ENCODE results near the gene UBQLNL.

The UBQLNL gene

DNA sequence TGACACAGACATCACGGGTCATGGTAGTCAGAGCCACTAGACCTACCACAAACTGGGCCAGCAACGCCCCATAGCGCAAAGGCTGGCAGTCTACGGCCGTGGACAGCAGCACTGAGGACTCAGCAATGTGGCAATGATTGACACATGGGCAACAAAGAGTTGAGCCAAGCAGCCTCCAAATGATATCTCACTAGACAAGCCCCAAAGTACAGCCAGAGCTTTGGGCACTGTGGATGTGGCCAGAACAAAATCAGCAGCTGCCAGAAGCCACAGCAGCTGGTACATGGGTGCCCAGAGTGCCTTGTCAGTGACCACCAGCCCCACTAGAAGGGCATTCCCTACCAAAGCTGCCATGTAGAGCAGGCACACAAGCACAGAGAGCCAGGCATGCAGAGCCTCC lies 11.2 kb upstream of the UBQLNL start:
- DNase-seq (ENCODE audit: low spot score) (no peak), ATAC-seq (ENCODE audit: low read depth) (no peak)
- H3K36me3 ChIP-seq (ENCODE audit: low read depth) = no peaks in the 10 kb centered on the region
- no peaks in the 10 kb centered on the region for H3K9me3 ChIP-seq (ENCODE audit: severe bottlenecking)
- no peak overlapping the region for H3K4me3 ChIP-seq (ENCODE audit: severe bottlenecking)
- H3K4me1 ChIP-seq (ENCODE audit: insufficient read depth, poor library complexity, severe bottlenecking) = no peaks in the 10 kb centered on the region
- TF ChIP-seq, protein P1, sequence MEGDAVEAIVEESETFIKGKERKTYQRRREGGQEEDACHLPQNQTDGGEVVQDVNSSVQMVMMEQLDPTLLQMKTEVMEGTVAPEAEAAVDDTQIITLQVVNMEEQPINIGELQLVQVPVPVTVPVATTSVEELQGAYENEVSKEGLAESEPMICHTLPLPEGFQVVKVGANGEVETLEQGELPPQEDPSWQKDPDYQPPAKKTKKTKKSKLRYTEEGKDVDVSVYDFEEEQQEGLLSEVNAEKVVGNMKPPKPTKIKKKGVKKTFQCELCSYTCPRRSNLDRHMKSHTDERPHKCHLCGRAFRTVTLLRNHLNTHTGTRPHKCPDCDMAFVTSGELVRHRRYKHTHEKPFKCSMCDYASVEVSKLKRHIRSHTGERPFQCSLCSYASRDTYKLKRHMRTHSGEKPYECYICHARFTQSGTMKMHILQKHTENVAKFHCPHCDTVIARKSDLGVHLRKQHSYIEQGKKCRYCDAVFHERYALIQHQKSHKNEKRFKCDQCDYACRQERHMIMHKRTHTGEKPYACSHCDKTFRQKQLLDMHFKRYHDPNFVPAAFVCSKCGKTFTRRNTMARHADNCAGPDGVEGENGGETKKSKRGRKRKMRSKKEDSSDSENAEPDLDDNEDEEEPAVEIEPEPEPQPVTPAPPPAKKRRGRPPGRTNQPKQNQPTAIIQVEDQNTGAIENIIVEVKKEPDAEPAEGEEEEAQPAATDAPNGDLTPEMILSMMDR (IDR thresholded peaks at IDR 0.05; ENCODE audit: poor library complexity, severe bottlenecking) = no peak
- no peak overlapping the region for H3K27ac ChIP-seq (ENCODE audit: poor library complexity, severe bottlenecking)
- no peaks in the 10 kb centered on the region for H3K27me3 ChIP-seq (ENCODE audit: insufficient read depth, poor library complexity, severe bottlenecking)

GRCh38 chr11:5524756-5525155 lies 8.3 kb upstream of the UBQLNL start:
- H3K4me1 ChIP-seq (ENCODE audit: insufficient read depth, poor library complexity, severe bottlenecking) = no peaks in the 10 kb centered on the region
- H3K4me3 ChIP-seq (ENCODE audit: severe bottlenecking) = no peak overlapping the region
- H3K27me3 ChIP-seq (ENCODE audit: insufficient read depth, poor library complexity, severe bottlenecking) = no peaks in the 10 kb centered on the region
- TF ChIP-seq, protein P1 (IDR thresholded peaks at IDR 0.05; ENCODE audit: poor library complexity, severe bottlenecking) = no peak
- no peak overlapping the region for H3K27ac ChIP-seq (ENCODE audit: poor library complexity, severe bottlenecking)
- DNase-seq (ENCODE audit: low spot score) (no peak), ATAC-seq (ENCODE audit: low read depth) (no peak)
- H3K36me3 ChIP-seq (ENCODE audit: low read depth) = no peaks in the 10 kb centered on the region
- H3K9me3 ChIP-seq (ENCODE audit: severe bottlenecking) = no peaks in the 10 kb centered on the region

DNA sequence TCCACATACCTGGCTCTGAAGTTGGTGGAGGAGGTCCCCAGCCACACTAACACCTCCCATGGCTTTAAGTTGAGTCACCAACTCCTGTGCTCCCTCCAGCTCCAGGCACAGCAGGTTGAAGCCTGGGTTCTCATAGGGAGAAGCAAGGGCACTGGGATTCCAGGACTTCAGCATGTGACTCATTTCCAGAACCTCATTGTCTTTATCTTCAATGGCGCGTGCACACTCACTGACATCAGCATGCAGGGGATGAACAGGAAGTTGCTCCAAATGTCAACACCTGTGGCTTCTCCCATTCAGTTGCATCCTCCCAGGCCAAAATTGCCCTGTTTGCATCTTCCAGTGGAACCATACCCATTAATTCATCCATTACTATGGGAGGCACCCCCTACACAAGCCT lies 5.8 kb upstream of the UBQLNL start:
- Histone ChIP-seq H3K36me3 (ENCODE audit: low read depth) (no peaks in the 10 kb centered on the region), H3K4me1 (ENCODE audit: insufficient read depth, poor library complexity, severe bottlenecking) (no peaks in the 10 kb centered on the region), H3K27ac (ENCODE audit: poor library complexity, severe bottlenecking) (no peak overlapping the region), H3K4me3 (ENCODE audit: severe bottlenecking) (no peak overlapping the region), H3K27me3 (ENCODE audit: insufficient read depth, poor library complexity, severe bottlenecking) (no peaks in the 10 kb centered on the region), H3K9me3 (ENCODE audit: severe bottlenecking) (no peaks in the 10 kb centered on the region)
- TF ChIP-seq, protein P1 (IDR thresholded peaks at IDR 0.05; ENCODE audit: poor library complexity, severe bottlenecking) = no peak
- no peak for DNase-seq (ENCODE audit: low spot score)
- ATAC-seq (ENCODE audit: low read depth) = no peak; the same call in 2 of the 3 replicates

DNA sequence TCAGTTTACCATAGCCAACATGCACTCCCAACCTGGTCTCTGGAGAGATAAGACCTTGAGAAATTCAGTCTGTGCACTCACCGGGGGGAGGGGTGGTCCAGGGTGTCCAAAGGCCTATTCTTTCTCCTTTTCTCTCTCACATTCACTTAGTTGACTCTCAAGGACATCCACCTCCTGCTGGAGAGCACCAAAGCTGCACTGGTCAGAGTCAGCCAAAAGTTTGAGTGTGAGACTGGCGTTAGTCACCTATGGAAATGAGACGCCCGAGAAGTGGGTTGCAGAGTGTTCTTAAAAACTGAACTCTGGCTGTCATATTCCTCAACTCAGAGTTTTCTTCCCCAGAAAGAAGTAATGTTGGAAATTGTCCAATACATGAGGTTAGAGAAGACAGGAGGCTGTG lies 5.0 kb upstream of the UBQLNL start:
- no peaks in the 10 kb centered on the region for H3K9me3 ChIP-seq (ENCODE audit: severe bottlenecking)
- no peak overlapping the region for H3K27ac ChIP-seq (ENCODE audit: poor library complexity, severe bottlenecking)
- H3K27me3 ChIP-seq (ENCODE audit: insufficient read depth, poor library complexity, severe bottlenecking) = no peaks in the 10 kb centered on the region
- no peaks in the 10 kb centered on the region for H3K4me1 ChIP-seq (ENCODE audit: insufficient read depth, poor library complexity, severe bottlenecking)
- no peak overlapping the region for H3K4me3 ChIP-seq (ENCODE audit: severe bottlenecking)
- TF ChIP-seq, protein P1 (IDR thresholded peaks at IDR 0.05; ENCODE audit: poor library complexity, severe bottlenecking) = no peak
- DNase-seq (ENCODE audit: low spot score) (no peak), ATAC-seq (ENCODE audit: low read depth) (no peak)
- no peaks in the 10 kb centered on the region for H3K36me3 ChIP-seq (ENCODE audit: low read depth)

DNA sequence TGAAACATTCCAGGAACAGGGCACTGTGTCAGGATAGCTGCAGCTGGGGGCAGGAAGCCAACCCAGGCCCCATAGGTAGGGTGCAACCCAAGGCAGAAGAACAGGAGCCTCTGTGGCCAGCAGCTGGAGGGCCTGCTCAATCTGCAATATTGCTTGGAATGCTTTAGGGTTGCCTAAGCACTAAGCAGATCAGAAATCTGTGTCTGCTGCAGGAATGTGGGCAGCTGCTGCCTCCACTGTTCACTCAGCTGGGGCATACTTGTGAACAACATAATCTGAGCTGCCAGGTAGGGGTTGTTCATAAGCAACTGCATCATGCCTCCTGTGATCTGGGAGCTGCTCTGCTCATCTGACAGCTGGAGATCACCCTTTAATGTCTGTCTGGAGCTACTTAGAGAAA lies 1.7 kb downstream of the UBQLNL start:
- ATAC-seq (ENCODE audit: low read depth) = no peak
- no peaks in the 10 kb centered on the region for H3K27me3 ChIP-seq (ENCODE audit: insufficient read depth, poor library complexity, severe bottlenecking)
- no peaks in the 10 kb centered on the region for H3K36me3 ChIP-seq (ENCODE audit: low read depth)
- no peaks in the 10 kb centered on the region for H3K9me3 ChIP-seq (ENCODE audit: severe bottlenecking)
- no peaks in the 10 kb centered on the region for H3K4me1 ChIP-seq (ENCODE audit: insufficient read depth, poor library complexity, severe bottlenecking)
- no peak overlapping the region for H3K4me3 ChIP-seq (ENCODE audit: severe bottlenecking)
- H3K27ac ChIP-seq (ENCODE audit: poor library complexity, severe bottlenecking) = no peak overlapping the region
- TF ChIP-seq, protein P1 (IDR thresholded peaks at IDR 0.05; ENCODE audit: poor library complexity, severe bottlenecking) = no peak
- DNase-seq (ENCODE audit: low spot score) = no peak

All from RWPE2 (cell line).